ENCODE results near the gene IFNAR1.

IFNAR1 gene

DNA sequence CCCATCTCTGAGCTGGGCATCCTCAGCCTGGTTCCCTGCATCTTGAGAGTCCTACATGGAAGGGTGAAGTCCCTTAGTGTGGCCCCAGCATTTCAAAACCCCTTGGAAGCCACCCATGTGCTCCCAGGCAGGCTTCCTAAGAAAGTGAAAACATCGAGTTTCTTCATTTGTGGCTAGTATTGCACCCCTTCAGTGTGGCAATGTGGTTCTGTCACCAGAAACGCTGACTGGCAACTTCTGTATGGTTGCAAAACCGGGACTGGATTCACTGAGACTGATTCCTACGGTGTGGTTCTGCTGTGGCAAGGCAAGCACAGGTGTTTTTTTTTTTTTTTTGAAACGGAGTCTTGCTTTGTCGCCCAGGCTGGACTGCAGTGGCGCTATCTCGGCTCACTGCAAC is 69.5 kb downstream of the IFNAR1 start:
- no peak for TF ChIP-seq EZH2phosphoT487 (conservative IDR thresholded peaks at IDR 0.05; ENCODE audit: low read length)
- TF ChIP-seq, protein P1, sequence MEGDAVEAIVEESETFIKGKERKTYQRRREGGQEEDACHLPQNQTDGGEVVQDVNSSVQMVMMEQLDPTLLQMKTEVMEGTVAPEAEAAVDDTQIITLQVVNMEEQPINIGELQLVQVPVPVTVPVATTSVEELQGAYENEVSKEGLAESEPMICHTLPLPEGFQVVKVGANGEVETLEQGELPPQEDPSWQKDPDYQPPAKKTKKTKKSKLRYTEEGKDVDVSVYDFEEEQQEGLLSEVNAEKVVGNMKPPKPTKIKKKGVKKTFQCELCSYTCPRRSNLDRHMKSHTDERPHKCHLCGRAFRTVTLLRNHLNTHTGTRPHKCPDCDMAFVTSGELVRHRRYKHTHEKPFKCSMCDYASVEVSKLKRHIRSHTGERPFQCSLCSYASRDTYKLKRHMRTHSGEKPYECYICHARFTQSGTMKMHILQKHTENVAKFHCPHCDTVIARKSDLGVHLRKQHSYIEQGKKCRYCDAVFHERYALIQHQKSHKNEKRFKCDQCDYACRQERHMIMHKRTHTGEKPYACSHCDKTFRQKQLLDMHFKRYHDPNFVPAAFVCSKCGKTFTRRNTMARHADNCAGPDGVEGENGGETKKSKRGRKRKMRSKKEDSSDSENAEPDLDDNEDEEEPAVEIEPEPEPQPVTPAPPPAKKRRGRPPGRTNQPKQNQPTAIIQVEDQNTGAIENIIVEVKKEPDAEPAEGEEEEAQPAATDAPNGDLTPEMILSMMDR (IDR thresholded peaks at IDR 0.05; ENCODE audit: insufficient read depth, low read length, poor library complexity, severe bottlenecking), result no peak
- H3K9me2 ChIP-seq (replicated peaks; ENCODE audit: insufficient read depth, low read length), result no peaks in the 10 kb centered on the region
- H3F3A ChIP-seq (ENCODE audit: insufficient read depth), result peaks cover 12% of the 10 kb centered on the region
- no peaks in the 10 kb centered on the region for H3K9me3 ChIP-seq (ENCODE audit: insufficient read depth, low read length)
- peak overlapping the region; percentile 29 for H3K4me2 ChIP-seq (ENCODE audit: low read depth, low read length, poor library complexity, severe bottlenecking)
- no peak overlapping the region for H3K4me3 ChIP-seq (ENCODE audit: insufficient read depth, low read length, poor library complexity, severe bottlenecking)
- no peaks in the 10 kb centered on the region for H3K36me3 ChIP-seq (ENCODE audit: low read length)
- peak overlapping the region; percentile 31 for H3K27ac ChIP-seq (ENCODE audit: low read depth, low read length)
- H2AFZ ChIP-seq (ENCODE audit: low read depth, low read length, severe bottlenecking), result peak overlapping the region; percentile 4
- H4K20me1 ChIP-seq (ENCODE audit: low read depth, low read length), result no peaks in the 10 kb centered on the region
- no peaks in the 10 kb centered on the region for H3K79me2 ChIP-seq (ENCODE audit: insufficient read depth, low read length)
- H3K27me3 ChIP-seq (ENCODE audit: low read length), result no peaks in the 10 kb centered on the region
- peak overlapping the region; percentile 16; the same call in 1 of the 2 replicates for H3K9ac ChIP-seq (ENCODE audit: low read length)

DNA sequence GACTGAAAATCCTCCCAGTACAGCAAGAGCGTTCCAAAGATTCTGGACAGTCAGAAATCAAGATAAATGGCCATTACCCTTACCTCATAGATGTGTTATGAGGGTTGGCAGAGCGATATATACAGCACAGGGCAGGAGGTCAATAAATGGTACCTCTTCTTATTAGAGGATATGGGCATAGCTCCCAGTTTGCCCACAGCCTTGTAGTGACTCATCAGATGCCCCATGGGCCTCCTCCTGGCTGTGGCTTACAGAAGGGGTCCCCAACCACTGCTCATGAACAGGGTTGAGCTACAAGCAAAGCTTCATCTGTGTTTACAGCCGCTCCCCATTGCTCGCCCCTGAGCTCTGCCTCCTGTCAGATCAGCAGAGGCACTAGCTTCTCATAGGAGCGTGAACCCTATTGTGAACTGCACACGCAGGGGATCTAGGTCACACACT is 71.1 kb downstream of the IFNAR1 start:
- no peak overlapping the region for H3K4me2 ChIP-seq (ENCODE audit: low read depth, low read length, poor library complexity, severe bottlenecking)

DNA sequence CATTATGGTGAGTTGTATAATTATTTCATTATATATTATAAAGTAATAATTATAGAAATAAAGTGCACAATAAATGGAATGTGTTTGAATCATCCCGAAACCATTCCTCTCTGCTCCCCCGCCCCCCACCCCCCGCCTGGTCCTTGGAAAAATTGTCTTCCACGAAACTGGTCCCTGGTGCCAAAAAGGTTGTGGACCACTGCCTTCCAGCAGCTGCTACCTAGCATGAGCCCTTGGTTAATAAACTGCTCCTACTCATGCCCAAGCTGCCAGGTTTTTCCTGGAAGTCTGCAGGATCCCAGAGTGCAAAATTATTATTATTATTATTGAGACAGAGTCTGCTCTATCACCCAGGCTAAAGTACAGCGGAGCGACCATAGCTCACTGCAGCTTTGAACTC is 71.7 kb downstream of the IFNAR1 start:
- H2AFZ ChIP-seq (ENCODE audit: low read depth, low read length, severe bottlenecking), result no peak overlapping the region

More for the DNA sequence above, 71.1 kb downstream of the IFNAR1 start:
- TF ChIP-seq, protein P1 (IDR thresholded peaks at IDR 0.05; ENCODE audit: insufficient read depth, low read length, poor library complexity, severe bottlenecking), result no peak
- no peak for TF ChIP-seq EZH2phosphoT487 (conservative IDR thresholded peaks at IDR 0.05; ENCODE audit: low read length)
- H3K36me3 ChIP-seq (ENCODE audit: low read length), result no peaks in the 10 kb centered on the region
- H3K4me3 ChIP-seq (ENCODE audit: insufficient read depth, low read length, poor library complexity, severe bottlenecking), result no peak overlapping the region
- H3K27me3 ChIP-seq (ENCODE audit: low read length), result no peaks in the 10 kb centered on the region
- peaks cover 12% of the 10 kb centered on the region for H3F3A ChIP-seq (ENCODE audit: insufficient read depth)
- no peaks in the 10 kb centered on the region for H4K20me1 ChIP-seq (ENCODE audit: low read depth, low read length)
- no peak overlapping the region for H3K9ac ChIP-seq (ENCODE audit: low read length)
- no peak overlapping the region for H3K27ac ChIP-seq (ENCODE audit: low read depth, low read length)
- no peak overlapping the region for H2AFZ ChIP-seq (ENCODE audit: low read depth, low read length, severe bottlenecking)
- H3K9me3 ChIP-seq (ENCODE audit: insufficient read depth, low read length), result no peaks in the 10 kb centered on the region
- H3K79me2 ChIP-seq (ENCODE audit: insufficient read depth, low read length), result no peaks in the 10 kb centered on the region
- no peaks in the 10 kb centered on the region for H3K9me2 ChIP-seq (replicated peaks; ENCODE audit: insufficient read depth, low read length)

More for the DNA sequence above, 71.7 kb downstream of the IFNAR1 start:
- Histone ChIP-seq H3K27me3 (ENCODE audit: low read length) (no peaks in the 10 kb centered on the region), H3K4me2 (ENCODE audit: low read depth, low read length, poor library complexity, severe bottlenecking) (no peak overlapping the region), H3K36me3 (ENCODE audit: low read length) (no peaks in the 10 kb centered on the region), H3K79me2 (ENCODE audit: insufficient read depth, low read length) (no peaks in the 10 kb centered on the region), H3K9me2 (replicated peaks; ENCODE audit: insufficient read depth, low read length) (no peaks in the 10 kb centered on the region), H3K4me3 (ENCODE audit: insufficient read depth, low read length, poor library complexity, severe bottlenecking) (no peak overlapping the region), H3K9me3 (ENCODE audit: insufficient read depth, low read length) (no peaks in the 10 kb centered on the region), H4K20me1 (ENCODE audit: low read depth, low read length) (no peaks in the 10 kb centered on the region), H3K27ac (ENCODE audit: low read depth, low read length) (no peak overlapping the region), H3K9ac (ENCODE audit: low read length) (no peak overlapping the region), H3F3A (ENCODE audit: insufficient read depth) (peaks cover 12% of the 10 kb centered on the region)
- no peak for TF ChIP-seq EZH2phosphoT487 (conservative IDR thresholded peaks at IDR 0.05; ENCODE audit: low read length)
- TF ChIP-seq, protein P1 (IDR thresholded peaks at IDR 0.05; ENCODE audit: insufficient read depth, low read length, poor library complexity, severe bottlenecking), result no peak
